ENCODE results near the gene DDA1. TPM values are rescaled to one million over a fixed set of nuclear protein-coding genes. Genes with fewer than 3 reads are reported as not detected.

Gene DDA1
- total RNA-seq, 1 experiment from 2014 or later: 50.3 TPM

DNA sequence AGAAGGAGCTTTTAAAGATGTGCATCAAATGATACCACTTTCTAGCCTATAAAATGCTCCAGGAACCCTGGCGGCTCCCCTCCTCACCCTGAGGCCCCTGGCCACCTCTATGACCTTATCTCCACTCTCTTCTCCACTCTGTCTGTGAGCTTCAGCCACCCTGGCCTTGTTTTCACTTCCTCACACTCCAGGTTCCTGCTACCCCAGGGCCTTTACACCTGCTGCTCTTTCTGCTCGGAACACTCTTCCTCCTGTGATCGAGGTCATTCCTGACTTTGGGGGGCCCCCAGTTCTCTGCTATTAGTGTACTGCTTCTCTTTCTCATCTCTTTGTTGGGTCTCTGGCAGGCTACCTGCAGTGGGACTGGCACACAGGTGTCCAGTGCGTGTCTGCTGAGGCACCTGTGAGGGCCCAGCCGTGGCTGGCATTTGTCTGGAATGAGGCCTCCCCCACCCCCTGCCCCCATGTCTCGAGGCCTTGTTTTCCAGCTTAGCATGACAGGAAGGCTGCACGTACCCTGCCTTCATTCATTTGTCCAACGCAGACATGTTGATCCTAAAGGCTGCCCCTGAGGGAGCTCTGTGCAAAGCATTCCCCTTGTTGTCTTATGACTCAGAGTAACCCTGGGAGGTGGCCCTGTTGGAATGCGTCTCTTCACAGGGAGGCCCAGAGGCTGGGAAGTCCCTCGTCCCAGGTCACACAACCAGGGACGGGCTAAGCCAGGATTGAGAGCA is 2.3 kb downstream of the DDA1 start:
- peak; percentile 95 for DNase-seq (ENCODE audit: low read depth)

- no peak for DNase-seq (ENCODE audit: low read depth)
Measured at GRCh38 chr19:17312189-17313113, 3.1 kb downstream of the DDA1 start.

DNA sequence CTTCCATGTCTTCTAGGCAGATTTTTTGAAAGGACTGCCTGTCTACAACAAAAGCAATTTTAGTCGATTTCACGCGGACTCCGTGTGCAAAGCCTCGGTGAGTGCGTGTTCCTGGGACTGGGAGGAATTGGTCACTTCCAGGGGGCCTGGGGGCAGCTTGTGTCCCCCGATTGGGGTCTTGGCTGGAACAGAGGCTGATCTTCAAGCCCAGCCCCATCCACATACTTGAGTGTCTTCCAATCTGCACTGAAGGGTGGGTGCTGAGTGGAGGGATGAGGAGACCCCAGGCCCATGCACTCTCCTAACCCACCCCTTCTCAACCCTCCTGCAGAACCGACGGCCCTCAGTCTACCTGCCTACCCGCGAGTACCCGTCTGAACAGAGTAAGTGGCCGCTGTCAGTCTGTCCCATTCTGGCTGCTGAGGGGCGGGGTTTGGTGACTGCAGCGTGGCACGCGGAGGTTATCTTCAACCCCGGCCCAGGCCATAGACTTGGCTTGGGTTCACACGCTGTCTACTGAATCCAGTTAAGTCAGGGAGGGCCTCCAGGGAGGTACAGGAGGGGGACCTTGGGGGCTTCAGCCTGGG is 4.7 kb downstream of the DDA1 start:
- no peak for DNase-seq (ENCODE audit: low read depth)

GRCh38 chr19:17318966-17319365 is 9.6 kb downstream of the DDA1 start:
- no peak for DNase-seq (ENCODE audit: low read depth)

DNA sequence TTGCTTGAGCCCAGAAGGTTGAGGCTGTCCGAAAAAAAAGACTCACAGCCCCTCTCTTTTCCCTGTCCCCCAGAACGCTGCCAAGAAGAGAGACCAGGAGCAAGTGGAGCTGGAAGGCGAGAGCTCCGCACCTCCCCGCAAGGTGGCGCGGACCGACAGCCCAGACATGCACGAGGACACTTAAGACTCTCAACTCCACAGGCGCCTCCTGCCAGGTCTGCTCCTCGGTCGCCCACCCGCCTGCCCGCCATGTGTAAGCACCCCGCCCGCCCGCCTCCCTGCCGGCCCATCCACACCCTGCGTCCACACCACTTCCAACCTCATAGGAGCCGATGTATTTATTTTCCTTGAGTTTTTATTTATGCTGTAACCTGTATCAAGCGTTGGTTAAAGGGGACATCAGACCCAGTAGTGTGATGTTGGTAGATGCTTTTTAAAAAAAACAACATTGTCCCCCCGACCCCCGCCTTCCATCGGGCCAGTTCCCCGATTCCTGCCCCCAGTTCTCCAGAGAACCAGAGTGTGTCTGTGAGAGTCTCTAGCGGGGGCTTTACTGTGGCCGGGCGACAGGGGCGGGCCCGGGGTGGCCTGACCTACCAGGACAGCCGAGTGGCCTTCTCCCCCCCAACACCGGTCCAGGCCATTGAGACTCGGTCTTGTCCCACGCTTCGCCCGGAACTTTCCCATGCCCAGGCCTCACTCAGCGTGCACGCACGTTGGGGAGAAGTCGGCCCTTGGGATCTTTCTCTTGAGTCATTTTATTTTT is 10.3 kb downstream of the DDA1 start:
- no peak for DNase-seq (ENCODE audit: low read depth)

DNA sequence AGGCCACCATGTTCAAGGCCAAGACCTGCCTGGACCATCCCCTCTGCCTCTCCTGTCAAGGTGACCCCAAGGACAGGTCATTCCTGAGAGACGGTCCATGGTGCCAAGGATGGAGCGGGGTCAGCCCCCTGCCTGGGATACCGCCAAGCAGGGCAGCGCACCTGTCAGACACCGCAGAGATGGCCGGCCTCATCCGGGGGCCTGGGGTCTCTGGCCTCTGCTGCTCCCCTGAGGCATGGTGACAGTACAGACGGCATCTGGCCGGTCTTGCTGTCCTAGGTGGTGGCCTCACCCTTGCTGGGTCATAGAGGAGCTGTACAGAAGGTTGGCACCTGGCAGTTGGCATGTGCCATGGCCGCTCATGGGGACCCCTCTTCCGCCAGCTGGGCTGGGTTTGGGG is 11.1 kb downstream of the DDA1 start:
- no peak for DNase-seq (ENCODE audit: low read depth)

- DNase-seq (ENCODE audit: low read depth): no peak
Measured at GRCh38 chr19:17321655-17322489, 12.5 kb downstream of the DDA1 start.

- no peak for DNase-seq (ENCODE audit: low read depth)
Measured at GRCh38 chr19:17322854-17323253, 13.5 kb downstream of the DDA1 start.

GRCh38 chr19:17323300-17323963 is 14.1 kb downstream of the DDA1 start:
- DNase-seq (ENCODE audit: low read depth): no peak

GRCh38 chr19:17323964-17324332 is 14.6 kb downstream of the DDA1 start:
- no peak for DNase-seq (ENCODE audit: low read depth)

- no peak for DNase-seq (ENCODE audit: low read depth)
Measured at GRCh38 chr19:17324357-17325114, 15.2 kb downstream of the DDA1 start.

DNA sequence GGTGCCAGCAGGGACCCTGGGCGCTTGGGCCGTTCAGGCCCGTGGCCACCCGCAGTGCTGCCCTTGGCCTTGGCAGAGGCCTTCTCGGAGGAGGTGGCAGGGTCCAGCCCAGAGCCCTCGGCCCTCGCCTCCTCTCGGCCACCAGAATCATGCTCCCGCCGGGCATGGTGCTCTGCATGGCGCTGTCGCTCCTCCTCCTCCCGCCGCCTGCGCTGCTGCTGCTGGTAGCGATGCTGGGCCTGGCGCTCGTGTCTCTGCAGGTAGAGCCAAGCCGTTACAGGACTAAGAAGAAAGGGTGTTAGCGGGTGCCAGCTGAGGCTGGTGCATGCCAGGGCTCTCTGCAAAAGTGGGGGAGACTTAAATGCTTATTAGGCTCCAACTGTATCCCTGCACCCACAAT is 15.8 kb downstream of the DDA1 start:
- no peak for DNase-seq (ENCODE audit: low read depth)

- DNase-seq (ENCODE audit: low read depth): no peak
Measured at GRCh38 chr19:17325881-17326594, 16.7 kb downstream of the DDA1 start.

GRCh38 chr19:17326595-17326966 is 17.2 kb downstream of the DDA1 start:
- no peak for DNase-seq (ENCODE audit: low read depth)

- DNase-seq (ENCODE audit: low read depth): no peak
Measured at GRCh38 chr19:17327068-17327653, 17.8 kb downstream of the DDA1 start.

GRCh38 chr19:17327654-17328516 is 18.5 kb downstream of the DDA1 start:
- DNase-seq (ENCODE audit: low read depth): no peak

DNA sequence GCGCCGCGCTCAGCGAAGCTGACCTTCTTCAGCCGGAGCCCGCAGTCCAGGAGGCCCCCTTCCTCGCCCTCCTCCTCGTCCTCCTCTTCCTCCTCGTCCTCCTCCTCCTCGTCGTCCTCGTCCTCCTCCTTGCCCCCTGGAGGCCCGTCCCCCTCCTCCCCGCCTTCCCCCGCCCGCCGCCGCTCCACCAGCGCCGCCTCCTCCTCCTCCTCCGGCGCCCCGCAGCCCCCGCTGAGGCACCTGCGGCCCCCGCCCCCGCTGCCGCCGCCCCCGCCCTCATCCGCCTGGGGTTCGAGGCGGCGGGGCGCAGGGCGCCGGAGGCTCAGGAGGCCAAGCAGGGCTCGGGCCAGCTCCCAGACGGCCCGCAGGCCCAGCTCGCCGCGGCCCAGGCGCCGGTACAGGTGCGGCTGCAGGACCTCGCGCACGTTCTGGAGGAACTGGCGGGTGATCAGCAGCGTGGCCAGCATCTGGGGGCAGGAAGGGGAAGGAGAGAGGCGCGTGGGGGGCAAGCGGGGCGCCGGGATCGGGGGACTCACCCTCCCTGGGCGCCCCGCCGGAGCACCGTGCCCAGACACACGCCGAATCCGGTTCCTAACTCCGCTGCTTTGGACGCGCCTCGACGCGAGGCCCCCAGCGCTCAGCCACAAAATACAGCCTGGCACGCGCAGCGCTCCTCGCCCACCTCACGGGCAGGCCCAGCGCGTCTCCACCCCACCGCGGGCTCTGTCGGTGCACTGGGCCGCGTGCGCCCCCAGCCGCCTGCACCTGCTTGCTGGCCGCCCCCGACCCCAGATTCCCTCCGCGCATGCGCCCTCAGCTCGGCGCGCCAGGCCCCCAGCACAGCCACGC is 19.4 kb downstream of the DDA1 start:
- no peak for DNase-seq (ENCODE audit: low read depth)

Data from M059J (cell line).